PC-3 (cell line): Measurements from ENCODE around the gene SDK2. TPM values are rescaled to one million over a fixed set of nuclear protein-coding genes. Genes with fewer than 3 reads are reported as not detected.

Source experiments
- ATAC-seq: fragments of 200-7000 bp; cut with Tn5 transposase; 2 replicates; pipeline ENCODE4 v1.9.1; 2020; ENCODE audit warnings: mild to moderate bottlenecking, moderate library complexity
- BruUV-seq: library from RNA; stranded (reverse); fragments of 400-500 nt; replicated peaks from 2 replicates; lab custom pipeline; 2021; lab: Mats Ljungman, UMichigan
- CTCF ChIA-PET: fragments of 300-600 bp; sonication (Branson Sonifier 250); formaldehyde crosslinking; loops from one replicate; lab custom pipeline; 2022; ENCODE audit warnings: antibody characterized with exemption; lab: Charles Lee
- POLR2A ChIA-PET: fragments of 300-600 bp; sonication (Branson Sonifier 250); formaldehyde crosslinking; loops from one replicate; lab custom pipeline; 2022; ENCODE audit warnings: antibody characterized with exemption; ENCODE audit not compliant: unreplicated experiment; lab: Charles Lee
- DNase-seq: peaks from one replicate; pipeline ENCODE4 v3.0.0-alpha.2; 2015
- H2AFZ ChIP-seq: fragments of 300-600 bp; sonication (generic); 2 replicates; pipeline ENCODE4 v1.6.0; 2016; ENCODE audit warnings: antibody characterized with exemption, low read length
- H3F3A ChIP-seq: fragments of 300-600 bp; sonication (generic); one replicate; pipeline ENCODE4 v1.6.0; 2017; ENCODE audit warnings: antibody characterized with exemption, low read length, control low read depth, mild to moderate bottlenecking; ENCODE audit not compliant: unreplicated experiment
- H3K27ac ChIP-seq: fragments of 300-600 bp; sonication (generic); 2 replicates; pipeline ENCODE4 v1.5.1; 2016; ENCODE audit warnings: mild to moderate bottlenecking, low read length
- H3K27me3 ChIP-seq: fragments of 300-600 bp; sonication (generic); 2 replicates; pipeline ENCODE4 v1.6.1; 2016; ENCODE audit warnings: low read length, mixed read lengths
- H3K36me3 ChIP-seq: fragments of 300-600 bp; sonication (generic); 2 replicates; pipeline ENCODE4 v1.6.1; 2016; ENCODE audit warnings: low read depth, mixed run types, low read length, mixed read lengths
- H3K4me1 ChIP-seq: fragments of 300-600 bp; sonication (generic); 2 replicates; pipeline ENCODE4 v1.5.1; 2016; ENCODE audit warnings: low read length; ENCODE audit not compliant: insufficient read depth
- H3K4me2 ChIP-seq: fragments of 300-600 bp; sonication (generic); 2 replicates; pipeline ENCODE4 v1.6.0; 2016; ENCODE audit warnings: low read length
- H3K4me3 ChIP-seq: fragments of 300-600 bp; sonication (generic); 2 replicates; pipeline ENCODE4 v1.5.1; 2016; ENCODE audit warnings: mild to moderate bottlenecking, low read length, mixed read lengths
- H3K79me2 ChIP-seq: fragments of 300-600 bp; sonication (generic); 2 replicates; pipeline ENCODE4 v1.6.1; 2017; ENCODE audit warnings: low read length, mixed read lengths
- H3K9ac ChIP-seq: fragments of 300-600 bp; sonication (generic); 2 replicates; pipeline ENCODE4 v1.6.0; 2016; ENCODE audit warnings: mild to moderate bottlenecking, low read length
- H3K9me2 ChIP-seq: fragments of 300-600 bp; sonication (generic); replicated peaks from 2 replicates; pipeline ENCODE4 v1.6.1; 2016; ENCODE audit warnings: mixed run types, low read length, mixed read lengths
- H3K9me3 ChIP-seq: fragments of 300-600 bp; sonication (generic); 2 replicates; pipeline ENCODE4 v1.6.1; 2016; ENCODE audit warnings: low read length, mixed read lengths
- H4K20me1 ChIP-seq: fragments of 300-600 bp; sonication (generic); 2 replicates; pipeline ENCODE4 v1.6.1; 2016; ENCODE audit warnings: low read length, mixed read lengths
- CTCF ChIP-seq: fragments of 300-600 bp; sonication (generic); conservative IDR thresholded peaks from 2 replicates; pipeline ENCODE4 v1.5.1; 2017; ENCODE audit warnings: antibody characterized with exemption, low read depth, mild to moderate bottlenecking, low read length
- EZH2 ChIP-seq: fragments of 300-600 bp; sonication (generic); IDR thresholded peaks from one replicate; pipeline ENCODE4 v1.6.1; 2017; ENCODE audit warnings: antibody characterized with exemption, mild to moderate bottlenecking, low read length; ENCODE audit not compliant: unreplicated experiment
- EZH2phosphoT487 ChIP-seq: fragments of 300-600 bp; sonication (generic); IDR thresholded peaks from 2 replicates; pipeline ENCODE4 v1.6.1; 2018; ENCODE audit warnings: mild to moderate bottlenecking, antibody characterized with exemption, low read length, borderline replicate concordance
- intact Hi-C: fragments of 100-400 bp; cut with micrococcal nuclease; formaldehyde crosslinking; loops from 2 replicates; pipeline ENCODE4 v1.9.0; 2023
- total RNA-seq: library from RNA; depleted of rRNA; stranded (reverse); fragments of >200 nt; gene quantifications from 2 replicates; pipeline ENCODE4 v1.2.3, GENCODE V29; 2014

The SDK2 gene
- total RNA-seq, 1 experiment from 2014 or later, result 0.07 TPM

- no TSS peak for BruUV-seq
- Histone ChIP-seq H3K9ac (no peak overlapping the region), H3K27ac (no peak overlapping the region), H3K27me3 (peaks cover 70% of the 10 kb centered on the region), H3K4me3 (no peak overlapping the region), H3K4me1 (no peaks in the 10 kb centered on the region), H3K79me2 (no peaks in the 10 kb centered on the region), H3K9me3 (no peaks in the 10 kb centered on the region), H3K4me2 (no peak overlapping the region), H4K20me1 (0 out of 2 replicates have a peak, but pooled peaks cover 3% of the 10 kb centered on the region), H3K9me2 (no peaks in the 10 kb centered on the region), H3F3A (no peaks in the 10 kb centered on the region), H3K36me3 (no peaks in the 10 kb centered on the region), H2AFZ (no peak overlapping the region)
- TF ChIP-seq EZH2phosphoT487, result no peak
- TF ChIP-seq EZH2, result no peak
- no peak for TF ChIP-seq CTCF
- POLR2A ChIA-PET, result no interaction called here
- ATAC-seq, result no peak
- intact Hi-C loops, result no loop called here
- DNase-seq, result no peak
- CTCF ChIA-PET, result no interaction called here
Observed at GRCh38 chr17:73549841-73550430, 94.3 kb downstream of the SDK2 start.

GRCh38 chr17:73548620-73549311 lies 95.5 kb downstream of the SDK2 start:
- intact Hi-C loops, result no loop called here
- H3K4me1 ChIP-seq, result no peaks in the 10 kb centered on the region
- no peak overlapping the region for H3K4me2 ChIP-seq
- no peaks in the 10 kb centered on the region; the same call in 1 of the 2 replicates for H3K9me2 ChIP-seq
- no peak overlapping the region for H3K9ac ChIP-seq
- DNase-seq (no peak), ATAC-seq (no peak)
- H3F3A ChIP-seq, result no peaks in the 10 kb centered on the region
- ChIA-PET POLR2A (no interaction called here), CTCF (interaction anchor here (0.6 kb wide), 1 partner anchor 70 kb away, joined by 3 read pairs; no protein-coding TSS in a partner anchor)
- TF ChIP-seq EZH2phosphoT487 (no peak), CTCF (no peak), EZH2 (no peak)
- peaks cover 81% of the 10 kb centered on the region for H3K27me3 ChIP-seq
- H3K27ac ChIP-seq, result no peak overlapping the region
- no peak overlapping the region for H3K4me3 ChIP-seq
- H3K9me3 ChIP-seq, result no peaks in the 10 kb centered on the region
- no TSS peak for BruUV-seq
- H3K36me3 ChIP-seq, result no peaks in the 10 kb centered on the region
- H2AFZ ChIP-seq, result no peak overlapping the region
- H3K79me2 ChIP-seq, result no peaks in the 10 kb centered on the region
- H4K20me1 ChIP-seq, result 0 out of 2 replicates have a peak, but pooled peaks cover 3% of the 10 kb centered on the region

DNA sequence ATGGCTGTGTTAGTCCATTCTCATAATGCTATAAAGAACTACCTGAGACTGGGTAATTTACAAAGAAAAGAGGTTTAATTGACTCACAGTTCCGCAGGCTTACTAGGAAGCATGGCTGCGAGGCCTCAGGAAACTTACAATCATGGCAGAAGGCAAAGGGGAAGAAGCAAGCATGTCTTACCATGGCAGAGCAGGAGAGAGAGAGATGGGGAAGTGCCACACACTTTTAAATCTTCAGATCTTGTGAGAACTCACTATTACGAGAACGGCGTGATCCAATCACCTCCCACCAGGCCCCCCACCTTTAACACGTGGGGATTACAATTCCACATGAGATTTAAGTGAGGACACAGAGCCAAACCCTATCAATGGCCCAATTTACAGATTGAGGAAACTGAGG lies 96.5 kb downstream of the SDK2 start:
- Histone ChIP-seq H3K27me3 (peaks cover 91% of the 10 kb centered on the region), H3K4me1 (no peaks in the 10 kb centered on the region), H3K4me2 (no peak overlapping the region), H3K4me3 (no peak overlapping the region), H4K20me1 (0 out of 2 replicates have a peak, but pooled peaks cover 3% of the 10 kb centered on the region), H3K79me2 (no peaks in the 10 kb centered on the region), H3K27ac (no peak overlapping the region), H3K9me3 (no peaks in the 10 kb centered on the region), H3F3A (no peaks in the 10 kb centered on the region), H2AFZ (no peak overlapping the region), H3K36me3 (no peaks in the 10 kb centered on the region), H3K9me2 (no peaks in the 10 kb centered on the region; the same call in 1 of the 2 replicates), H3K9ac (no peak overlapping the region)
- CTCF ChIA-PET, result no interaction called here
- POLR2A ChIA-PET, result no interaction called here
- TF ChIP-seq EZH2, result no peak
- TF ChIP-seq CTCF, result no peak
- TF ChIP-seq EZH2phosphoT487, result no peak
- DNase-seq (no peak), ATAC-seq (no peak)
- intact Hi-C loops, result no loop called here
- BruUV-seq, result no TSS peak
